Left ventricle myocardium inferior (tissue), 1 donor: ENCODE results near the gene RND1. TPM values are rescaled to one million over a fixed set of nuclear protein-coding genes. Genes with fewer than 3 reads are reported as not detected.
A peak's percentile ranks its signal among the peaks of the same experiment; 100 is the strongest.

Experiments used
- DNase-seq: peaks from one replicate; pipeline ENCODE4 v3.0.0-alpha.2; 2020
- H3K27ac ChIP-seq: fragments of 200-600 bp; replicated peaks from 2 replicates; pipeline ENCODE4 v1.8.0; 2021
- H3K27me3 ChIP-seq: fragments of 200-600 bp; 2 replicates; pipeline ENCODE4 v1.8.0; 2021; ENCODE audit warnings: low read depth
- H3K36me3 ChIP-seq: fragments of 200-600 bp; 2 replicates; pipeline ENCODE4 v1.8.0; 2021
- H3K4me1 ChIP-seq: fragments of 200-600 bp; 2 replicates; pipeline ENCODE4 v1.8.0; 2021
- H3K4me3 ChIP-seq: fragments of 200-600 bp; 2 replicates; pipeline ENCODE4 v1.8.0; 2021; ENCODE audit warnings: mild to moderate bottlenecking, moderate library complexity
- H3K9me3 ChIP-seq: fragments of 200-600 bp; replicated peaks from 2 replicates; pipeline ENCODE4 v1.8.0; 2021
- CTCF ChIP-seq: fragments of 200-600 bp; IDR thresholded peaks from 2 replicates; pipeline ENCODE4 v1.8.0; 2021; ENCODE audit warnings: antibody characterized with exemption, mild to moderate bottlenecking, borderline replicate concordance
- intact Hi-C: fragments of 100-400 bp; cut with micrococcal nuclease; formaldehyde crosslinking; loops from one replicate; pipeline ENCODE4 v1.11.0; 2022
- total RNA-seq: library from RNA; stranded (reverse); fragmentation: NEBNext Ultra II Directional; extraction: Animal tissue kit (Norgen Biotek cat#: 25700); gene quantifications from one replicate; pipeline ENCODE4 v1.2.1, GENCODE V29; 2021
- donor health status: DM: no; HTN: yes; CAD: no; lungs with severe emphysema.

The RND1 gene
- total RNA-seq, 1 donor from 2014 or later = 0.47 TPM

GRCh38 chr12:48819986-48820725, 45.5 kb downstream of the RND1 start:
- no peaks in the 10 kb centered on the region for H3K27me3 ChIP-seq
- TF ChIP-seq CTCF = no peak
- intact Hi-C loops = no loop called here
- H3K4me1 ChIP-seq = peaks cover 35% of the 10 kb centered on the region
- H3K36me3 ChIP-seq = no peaks in the 10 kb centered on the region
- DNase-seq = no peak
- H3K27ac ChIP-seq = no peak overlapping the region
- no peak overlapping the region for H3K4me3 ChIP-seq
- H3K9me3 ChIP-seq = no peaks in the 10 kb centered on the region

DNA sequence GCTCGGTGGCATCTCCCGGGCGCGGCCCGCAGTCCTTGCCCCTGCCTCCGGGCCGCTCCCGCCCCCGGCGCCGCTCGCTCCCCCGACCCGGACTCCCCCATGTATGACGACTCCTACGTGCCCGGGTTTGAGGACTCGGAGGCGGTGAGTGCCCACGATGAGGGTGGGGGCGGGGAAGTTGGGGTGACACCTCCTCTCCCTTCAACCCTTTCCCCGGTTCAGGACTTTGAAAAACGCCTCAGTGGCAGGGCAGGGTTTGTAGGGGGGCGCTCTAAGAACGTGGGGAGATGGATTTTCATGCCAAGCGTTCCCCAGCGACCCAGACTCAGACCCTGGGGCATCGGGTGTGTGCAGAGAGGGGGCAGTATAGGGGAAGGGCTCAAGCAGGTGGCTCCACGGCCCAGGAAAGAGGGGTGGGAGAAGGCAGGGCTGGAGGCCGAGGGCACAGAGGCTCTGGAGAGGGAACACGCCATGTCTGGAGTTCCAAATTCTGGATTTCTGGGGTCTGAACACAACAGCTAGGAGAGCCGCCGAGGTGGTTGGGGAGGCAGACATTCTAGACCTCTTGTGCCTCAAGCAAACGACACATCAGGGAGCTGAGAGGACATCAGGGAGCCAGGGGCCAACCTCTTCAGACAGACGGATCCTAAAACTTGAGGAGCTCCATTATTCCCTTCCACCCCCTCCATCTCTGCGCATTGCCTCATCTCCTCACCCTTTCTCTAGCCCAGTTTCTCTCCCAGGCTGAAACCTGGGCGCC, 46.7 kb downstream of the RND1 start:
- H3K9me3 ChIP-seq = no peaks in the 10 kb centered on the region
- intact Hi-C loops = no loop called here
- peak overlapping the region; percentile 84 for H3K4me3 ChIP-seq
- DNase-seq = no peak
- H3K27me3 ChIP-seq = no peaks in the 10 kb centered on the region
- peak overlapping the region; percentile 53 for H3K27ac ChIP-seq
- peak; percentile 33 for TF ChIP-seq CTCF
- H3K36me3 ChIP-seq = no peaks in the 10 kb centered on the region
- H3K4me1 ChIP-seq = peaks cover 47% of the 10 kb centered on the region

DNA sequence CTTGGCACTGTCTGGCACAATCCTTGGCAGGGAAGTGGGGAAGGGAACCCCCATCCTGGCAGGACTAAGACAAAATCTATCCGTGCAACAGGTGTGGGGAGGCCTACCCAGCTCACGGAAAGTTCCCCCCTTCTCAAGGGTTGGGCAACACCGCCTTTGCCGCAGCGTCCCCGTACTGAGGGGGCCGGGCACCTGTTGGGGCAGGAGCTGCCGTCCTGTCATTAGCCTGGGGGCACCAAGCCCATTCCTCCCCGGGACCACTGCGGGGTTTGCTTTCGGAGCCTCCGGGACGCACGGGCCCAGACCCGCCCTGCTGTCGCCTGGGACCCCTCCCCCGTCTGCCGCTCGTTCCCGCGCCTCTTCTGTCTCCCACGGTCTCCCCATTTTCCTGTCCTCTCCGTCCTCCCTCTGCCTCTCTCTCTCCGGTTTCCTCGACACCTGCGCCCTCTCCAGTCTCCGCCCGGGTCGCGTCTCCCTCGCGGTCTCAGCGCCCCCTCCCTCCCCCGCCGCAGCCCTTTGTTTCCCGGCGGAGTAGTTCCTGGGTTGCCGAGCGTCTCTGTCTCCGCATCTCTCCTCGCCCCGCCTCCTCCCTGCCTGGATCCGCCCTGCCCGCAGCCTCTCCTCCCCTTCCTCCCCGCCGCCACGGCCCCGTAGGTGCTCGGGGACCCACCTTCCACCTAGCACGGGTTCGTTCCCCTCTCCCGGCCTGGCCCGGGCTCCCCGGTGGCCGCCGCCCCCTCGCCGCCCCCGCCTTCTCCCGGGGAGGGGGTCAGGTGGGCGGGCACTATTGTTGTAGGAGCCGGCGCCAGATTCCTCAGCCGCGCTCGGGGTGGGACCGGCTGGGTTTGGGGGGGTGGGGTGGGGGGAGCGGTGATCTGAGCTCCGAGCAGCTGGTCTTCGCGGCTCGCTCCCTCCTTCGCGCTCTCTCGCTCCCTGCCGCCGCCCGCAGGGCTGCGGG, 47.5 kb downstream of the RND1 start, which contains the start of gene CACNB3:
Gene CACNB3, plus strand, starts transcription at position 624 of the 958 bp plus-strand sequence. CDS start 434 bp downstream, outside the sequence.
- TF ChIP-seq CTCF = no peak
- peak; percentile 78 for DNase-seq
- Histone ChIP-seq H3K27me3 (no peaks in the 10 kb centered on the region), H3K9me3 (no peaks in the 10 kb centered on the region), H3K27ac (peak within 1 kb of the TSS; percentile 53), H3K4me1 (peaks cover 51% of the 10 kb centered on the region), H3K4me3 (peak within 1 kb of the TSS; percentile 84), H3K36me3 (no peaks in the 10 kb centered on the region)
- intact Hi-C loops = no loop called here

DNA sequence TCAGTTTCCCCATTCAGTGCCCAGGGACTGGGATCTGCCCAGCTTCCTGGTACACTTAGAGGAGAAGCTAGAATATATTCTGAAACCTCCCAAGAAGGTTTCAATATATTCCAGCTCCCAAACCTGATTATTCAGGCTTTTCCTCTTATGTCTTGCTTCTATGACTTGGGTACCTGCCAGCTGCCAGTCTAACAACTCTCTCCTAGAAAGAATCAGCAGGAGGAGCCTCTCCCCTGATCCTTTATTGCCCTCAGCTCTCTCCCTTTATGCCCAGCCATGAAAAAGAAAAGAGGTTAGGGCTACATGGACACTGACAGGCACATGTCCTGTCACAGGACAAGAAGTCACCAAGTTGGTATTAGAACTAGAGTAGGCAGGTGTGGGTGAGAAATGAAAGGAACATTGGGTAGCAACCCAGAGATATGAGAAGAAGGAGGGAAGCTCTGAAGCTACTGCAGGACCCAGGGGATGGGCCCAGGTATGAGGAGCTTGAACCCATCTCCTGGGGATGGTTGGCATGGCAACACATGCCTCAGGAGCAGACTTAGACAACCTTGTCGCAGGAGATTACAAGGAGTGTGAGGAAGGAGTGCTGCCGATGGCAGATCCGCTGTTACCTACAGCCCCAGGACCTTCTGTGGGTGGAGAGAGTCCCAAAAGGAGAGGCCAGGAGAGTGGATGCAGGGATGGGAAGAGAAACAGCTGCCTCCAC, 49.4 kb downstream of the RND1 start:
- TF ChIP-seq CTCF = no peak
- H3K4me3 ChIP-seq = peak overlapping the region; percentile 95
- H3K36me3 ChIP-seq = no peaks in the 10 kb centered on the region
- intact Hi-C loops = no loop called here
- H3K9me3 ChIP-seq = no peaks in the 10 kb centered on the region
- no peak for DNase-seq
- no peaks in the 10 kb centered on the region for H3K27me3 ChIP-seq
- H3K27ac ChIP-seq = no peak overlapping the region
- H3K4me1 ChIP-seq = peaks cover 51% of the 10 kb centered on the region
